HG03432 (cell line): ENCODE data around the gene HSPB3.
A peak's percentile ranks its signal among the peaks of the same experiment; 100 is the strongest.
"Not testable (repeated sequence)": the region's sequence is repeated elsewhere in the genome, so short reads cannot be mapped to it uniquely, and the experiment has no call there.

ENCODE experiments used
- ATAC-seq: cut with Tn5 transposase; IDR thresholded peaks from one replicate; pipeline ENCODE4 v1.9.1; 2021; ENCODE audit warnings: mild to moderate bottlenecking, moderate library complexity; ENCODE audit not compliant: unreplicated experiment

Gene HSPB3, protein sequence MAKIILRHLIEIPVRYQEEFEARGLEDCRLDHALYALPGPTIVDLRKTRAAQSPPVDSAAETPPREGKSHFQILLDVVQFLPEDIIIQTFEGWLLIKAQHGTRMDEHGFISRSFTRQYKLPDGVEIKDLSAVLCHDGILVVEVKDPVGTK

DNA sequence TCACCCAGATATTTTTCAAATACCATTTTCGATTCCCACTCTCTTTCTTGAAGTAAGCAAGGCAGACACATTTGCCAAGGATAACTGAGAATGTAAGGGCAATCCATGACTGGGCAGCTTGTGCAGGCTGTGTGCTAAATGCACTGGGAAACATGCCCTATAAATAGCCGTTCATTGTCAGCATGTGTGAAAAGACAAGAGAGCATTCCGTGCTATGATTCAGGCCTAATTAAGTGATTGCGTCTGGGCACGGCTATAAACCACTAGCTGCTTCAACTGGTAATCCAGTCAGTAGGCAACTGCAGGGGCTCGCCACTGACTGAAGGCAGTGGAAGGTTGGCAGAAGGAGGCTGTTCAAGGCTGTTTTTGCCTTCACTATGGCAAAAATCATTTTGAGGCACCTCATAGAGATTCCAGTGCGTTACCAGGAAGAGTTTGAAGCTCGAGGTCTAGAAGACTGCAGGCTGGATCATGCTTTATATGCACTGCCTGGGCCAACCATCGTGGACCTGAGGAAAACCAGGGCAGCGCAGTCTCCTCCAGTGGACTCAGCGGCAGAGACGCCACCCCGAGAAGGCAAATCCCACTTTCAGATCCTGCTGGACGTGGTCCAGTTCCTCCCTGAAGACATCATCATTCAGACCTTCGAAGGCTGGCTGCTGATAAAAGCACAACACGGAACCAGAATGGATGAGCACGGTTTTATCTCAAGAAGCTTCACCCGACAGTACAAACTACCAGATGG, at the start of gene HSPB3:
HSPB3 (plus strand) TSS at position 287 of the 745 bp plus-strand sequence; CDS start at position 378, 91 bp downstream.
- ATAC-seq = no peak

DNA sequence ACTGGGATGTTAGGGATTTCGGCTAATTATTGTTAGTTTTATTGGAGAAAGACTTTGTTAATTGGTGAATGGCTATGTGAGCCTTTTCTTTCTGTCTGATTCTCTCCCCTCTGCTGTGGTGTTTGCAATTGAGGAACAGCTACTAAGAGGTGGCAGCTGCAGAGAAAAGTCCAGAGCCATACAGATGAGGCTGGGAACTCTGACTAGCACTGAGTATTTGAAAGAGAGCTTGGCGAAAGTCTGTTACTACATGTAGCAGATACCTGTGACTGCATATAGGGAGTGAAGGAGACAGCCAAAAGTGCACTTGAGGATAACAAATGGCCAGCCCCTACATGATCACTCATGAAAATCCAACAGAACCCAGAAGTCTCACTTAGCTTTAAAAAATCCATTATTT, 44.3 kb upstream of the HSPB3 start:
- ATAC-seq = no peak

DNA sequence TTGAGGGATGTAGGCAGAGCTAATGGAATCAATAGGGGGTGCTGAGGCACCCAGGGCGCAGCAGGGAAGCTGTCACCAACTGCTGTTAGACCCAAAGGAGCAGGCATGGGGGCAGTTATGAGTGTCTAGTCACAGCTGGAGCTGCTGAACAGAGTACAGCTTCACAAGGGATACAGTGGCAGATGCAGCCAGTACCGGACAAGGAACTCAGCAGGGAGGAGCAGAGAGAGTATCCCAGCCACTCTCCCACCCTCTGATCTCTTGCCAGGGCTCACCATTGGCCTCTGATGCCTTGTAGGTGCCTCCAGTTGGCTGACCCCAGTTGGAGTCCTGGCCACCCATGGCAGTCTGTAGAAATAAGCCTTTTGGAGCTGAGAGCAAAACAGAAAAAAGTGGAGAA, 42.6 kb upstream of the HSPB3 start:
- ATAC-seq = no peak

DNA sequence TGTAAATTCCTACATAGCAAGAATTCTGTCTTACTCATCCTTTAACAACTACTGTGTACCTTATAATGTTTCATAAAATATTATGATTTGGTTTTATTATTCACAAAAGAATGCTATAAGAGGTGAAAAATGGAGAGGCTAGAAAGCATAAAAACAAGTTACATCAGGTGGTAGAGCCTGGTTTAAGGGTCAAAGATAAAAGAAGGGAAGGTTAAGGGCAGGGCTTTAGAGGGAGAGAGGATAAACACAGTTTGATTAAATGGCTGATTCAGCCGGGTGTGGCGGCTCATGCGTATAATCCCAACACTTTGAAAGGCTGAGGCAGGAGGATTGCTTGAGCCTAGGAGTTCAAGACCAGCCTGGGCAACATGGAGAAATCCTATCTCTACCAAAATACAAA, 40.4 kb upstream of the HSPB3 start:
- no peak for ATAC-seq

DNA sequence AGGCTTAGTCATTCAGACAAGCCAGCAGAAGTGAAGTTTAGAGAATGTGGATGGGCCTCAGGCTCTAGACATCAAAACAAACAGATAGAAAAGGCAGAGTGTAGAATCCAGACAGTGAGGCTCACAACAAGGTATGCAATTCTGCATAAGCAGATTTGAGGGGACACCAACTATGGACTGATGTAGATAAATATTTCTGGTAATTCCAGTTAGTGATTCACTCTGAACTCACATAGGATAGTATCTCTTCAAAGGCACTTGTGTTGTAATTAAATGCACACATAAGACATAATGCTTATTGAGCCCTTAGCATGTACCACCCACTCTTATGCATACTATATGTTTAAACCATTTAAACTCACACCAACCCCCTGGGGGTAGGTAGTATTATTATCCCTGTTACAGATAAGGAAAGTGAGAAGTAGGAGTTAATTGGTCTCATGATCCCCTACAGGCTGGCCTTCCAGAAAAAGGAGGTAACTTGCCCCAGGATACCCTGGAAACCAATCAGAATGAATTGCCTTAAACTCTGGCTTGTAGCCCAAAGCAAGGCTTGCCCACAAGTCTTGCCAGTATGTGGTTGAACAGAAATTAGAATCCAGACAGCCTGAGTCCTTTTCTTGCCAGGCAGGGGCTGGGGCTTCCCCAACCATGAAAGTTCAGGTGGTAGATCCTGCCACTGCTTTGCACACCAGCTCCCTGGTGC, 39.5 kb upstream of the HSPB3 start:
- ATAC-seq = no peak

DNA sequence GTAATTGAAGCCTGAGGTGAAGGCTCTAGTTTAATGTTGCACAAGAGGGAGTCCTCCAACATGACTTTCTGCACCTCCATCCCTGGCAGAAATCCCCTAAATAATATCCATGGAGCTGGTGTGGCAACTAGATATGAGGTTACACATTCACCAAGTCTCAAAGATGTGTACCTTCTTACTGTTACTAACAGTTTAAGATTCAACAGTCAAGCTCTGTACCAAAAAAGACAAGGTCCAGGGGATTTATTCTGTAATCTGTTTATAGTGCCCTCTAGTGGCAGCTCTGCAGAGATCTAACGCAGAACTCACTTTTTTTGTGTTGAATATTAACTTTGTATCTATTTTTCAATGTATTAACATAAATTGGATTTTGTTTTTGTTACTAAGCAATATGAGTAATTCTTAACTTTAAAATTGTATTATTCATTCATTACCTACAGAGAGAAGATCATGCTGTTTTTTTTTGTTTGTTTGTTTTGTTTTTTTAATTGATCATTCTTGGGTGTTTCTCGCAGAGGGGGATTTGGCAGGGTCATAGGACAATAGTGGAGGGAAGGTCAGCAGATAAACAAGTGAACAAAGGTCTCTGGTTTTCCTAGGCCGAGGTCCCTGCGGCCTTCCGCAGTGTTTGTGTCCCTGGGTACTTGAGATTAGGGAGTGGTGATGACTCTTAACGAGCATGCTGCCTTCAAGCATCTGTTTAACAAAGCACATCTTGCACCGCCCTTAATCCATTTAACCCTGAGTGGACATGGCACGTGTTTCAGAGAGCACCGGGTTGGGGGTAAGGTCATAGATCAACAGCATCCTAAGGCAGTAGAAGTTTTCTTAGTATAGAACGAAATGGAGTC, 35.7 kb upstream of the HSPB3 start:
- ATAC-seq = peak; percentile 70

DNA sequence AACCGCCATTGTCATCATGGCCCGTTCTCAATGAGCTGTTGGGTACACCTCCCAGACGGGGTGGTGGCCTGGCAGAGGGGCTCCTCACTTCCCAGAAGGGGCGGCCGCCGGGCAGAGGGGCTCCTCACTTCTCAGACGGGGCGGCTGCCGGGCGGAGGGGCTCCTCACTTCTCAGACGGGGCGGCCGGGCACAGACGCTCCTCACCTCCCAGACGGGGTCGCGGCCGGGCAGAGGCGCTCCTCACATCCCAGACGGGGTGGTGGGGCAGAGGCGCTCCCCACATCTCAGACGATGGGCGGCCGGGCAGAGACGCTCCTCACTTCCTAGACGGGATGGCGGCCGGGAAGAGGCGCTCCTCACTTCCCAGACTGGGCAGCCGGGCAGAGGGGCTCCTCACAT, 35.0 kb upstream of the HSPB3 start:
- ATAC-seq = not testable (repeated sequence)

DNA sequence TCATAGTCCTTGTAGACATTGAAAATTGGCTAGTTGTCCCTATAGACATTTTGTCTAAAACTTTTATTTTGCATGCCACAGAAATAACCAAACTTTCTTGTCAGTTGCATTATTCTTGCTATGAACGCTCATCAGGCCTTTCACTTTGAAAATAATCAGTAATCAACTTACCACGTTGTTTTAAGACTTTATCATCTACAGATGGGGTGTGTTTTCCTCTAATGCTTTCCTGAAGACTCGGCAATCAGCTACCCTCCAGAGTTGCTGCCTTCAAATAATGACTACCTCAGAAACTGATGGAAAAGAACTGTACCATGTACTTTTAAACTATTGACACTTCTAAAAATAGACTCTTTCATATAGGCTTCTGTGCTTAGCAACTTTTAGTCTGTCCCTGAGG, 33.5 kb upstream of the HSPB3 start:
- no peak for ATAC-seq

DNA sequence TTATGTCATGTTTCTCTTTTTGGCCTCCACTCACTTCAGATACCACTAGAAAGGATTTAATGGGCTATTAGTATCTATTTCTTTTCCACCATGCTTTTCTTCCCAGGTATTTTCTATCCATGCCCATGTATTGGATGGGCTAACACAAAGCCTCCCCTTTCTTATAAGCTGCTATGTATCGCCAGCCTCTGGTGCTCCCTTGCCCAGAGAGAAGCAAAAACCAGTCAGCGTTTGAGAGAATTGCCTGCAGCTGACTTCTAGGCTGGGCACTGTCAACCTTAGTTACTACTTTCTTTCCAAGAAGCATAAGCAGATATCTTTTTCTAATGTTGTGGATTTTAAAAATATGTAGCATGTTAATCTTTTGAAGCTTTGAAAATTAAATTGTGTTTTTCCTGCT, 30.2 kb upstream of the HSPB3 start:
- no peak for ATAC-seq

DNA sequence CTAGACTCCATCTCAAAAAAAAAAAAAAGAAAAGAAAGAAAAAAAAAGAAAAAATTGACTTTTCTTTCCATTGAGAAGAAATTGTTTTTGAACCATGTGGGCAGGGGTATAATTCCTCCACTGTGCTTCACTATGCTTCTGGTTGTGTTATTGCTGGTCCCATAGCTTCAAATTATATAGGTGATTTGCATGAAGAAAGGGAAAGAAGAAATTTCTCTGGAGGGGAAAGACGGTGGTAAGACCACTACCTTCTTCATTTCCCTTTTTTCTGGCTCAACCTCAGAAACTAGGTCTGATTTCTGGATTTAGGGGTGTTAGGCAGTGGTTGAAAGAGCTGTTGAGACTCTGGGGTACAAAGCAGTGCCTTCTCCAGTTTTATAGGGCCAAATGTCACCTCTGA, 29.3 kb upstream of the HSPB3 start:
- no peak for ATAC-seq

DNA sequence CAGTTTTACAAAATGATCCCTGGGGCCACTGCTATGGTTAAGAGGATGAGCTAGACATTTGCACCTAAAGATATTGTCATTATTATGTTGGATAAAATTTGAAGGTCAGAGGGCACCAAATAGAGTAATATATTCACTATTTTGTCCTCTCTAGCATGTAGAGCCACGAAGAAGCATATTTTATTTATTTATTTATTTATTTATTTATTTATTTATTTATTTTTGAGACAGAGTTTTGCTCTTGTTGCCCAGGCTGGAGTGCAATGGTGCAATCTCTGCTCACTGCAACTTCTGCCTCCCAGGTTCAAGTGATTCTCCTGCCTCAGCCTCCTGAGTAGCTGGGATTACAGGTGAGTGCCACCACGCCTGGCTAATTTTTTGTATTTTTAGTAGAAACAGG, 20.8 kb upstream of the HSPB3 start:
- not testable (repeated sequence) for ATAC-seq

DNA sequence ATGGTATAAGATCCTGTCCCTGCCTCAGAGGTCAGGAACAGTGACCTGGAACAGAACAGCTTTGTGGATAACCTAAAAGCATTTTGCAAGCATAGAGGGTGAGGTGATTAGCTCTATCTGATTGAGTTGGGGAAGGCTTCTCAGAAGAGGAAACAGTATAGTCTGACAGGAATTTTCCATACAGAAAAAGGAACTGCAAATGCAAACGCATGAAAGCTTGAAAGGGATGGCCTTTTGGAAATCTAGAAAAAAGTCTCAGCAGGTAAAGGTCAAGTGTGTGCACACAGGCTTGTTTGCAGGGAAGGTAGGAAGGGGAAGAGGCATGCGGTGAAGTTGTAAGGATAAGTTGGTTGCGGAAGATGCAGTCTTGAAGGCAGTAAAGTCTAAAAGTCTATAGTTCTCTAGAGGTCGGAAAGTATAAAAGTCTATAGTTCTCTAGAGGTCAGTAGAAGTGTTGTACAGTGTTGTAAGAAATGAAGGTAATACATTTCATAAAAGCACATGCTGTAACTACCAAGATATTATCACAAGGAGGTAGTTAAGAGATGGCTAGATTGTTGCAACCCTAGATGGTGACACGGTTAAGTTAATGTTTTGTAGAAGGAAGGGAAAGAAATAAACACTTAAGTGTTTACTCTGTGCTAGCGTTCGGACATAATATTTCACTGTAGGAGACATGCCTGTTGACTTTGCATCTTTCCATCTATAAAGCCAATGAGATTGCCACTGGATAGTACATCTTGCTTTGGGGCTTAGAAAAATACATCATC, 16.7 kb upstream of the HSPB3 start:
- no peak for ATAC-seq

DNA sequence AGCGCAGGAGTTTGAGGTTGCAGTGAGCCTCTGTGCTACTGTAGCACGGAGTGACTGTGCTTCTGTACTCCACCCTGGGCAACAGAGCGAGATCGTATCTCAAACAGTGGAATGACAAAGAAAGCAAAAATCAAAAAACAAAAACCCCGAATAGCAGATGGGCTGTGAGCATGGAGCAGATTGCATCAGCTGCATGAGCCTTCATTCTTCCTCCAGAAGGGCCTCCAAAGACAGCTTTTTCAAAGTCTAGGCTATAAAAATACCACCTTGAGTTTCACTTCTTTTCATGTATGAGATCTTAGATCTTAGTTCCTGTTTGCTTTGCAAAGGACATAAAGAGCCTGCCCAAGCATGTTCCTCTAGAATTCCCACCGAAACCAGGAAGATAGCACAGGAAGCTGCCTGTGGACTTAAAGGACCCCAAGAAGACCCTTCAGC, 15.0 kb upstream of the HSPB3 start:
- peak; percentile 94 for ATAC-seq

DNA sequence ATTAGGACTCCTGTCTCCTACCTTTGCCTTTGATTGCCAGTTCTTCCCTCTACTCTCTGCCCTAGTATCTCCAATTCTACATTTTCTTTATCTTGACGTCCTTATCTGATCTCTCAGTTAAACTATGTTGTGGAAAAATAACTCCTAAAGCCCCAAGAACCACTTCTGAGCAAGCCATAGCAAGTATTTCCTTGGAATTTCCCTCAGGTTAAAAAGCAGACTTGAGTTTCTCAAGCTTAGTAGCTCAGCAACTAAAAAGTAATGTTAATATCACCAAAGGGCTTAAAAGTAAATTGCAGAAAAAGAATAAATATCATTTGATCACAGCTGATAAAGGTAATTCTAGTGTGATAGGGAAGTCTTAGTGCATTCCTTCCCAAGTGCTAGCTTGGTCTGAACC, 13.2 kb upstream of the HSPB3 start:
- ATAC-seq = no peak

DNA sequence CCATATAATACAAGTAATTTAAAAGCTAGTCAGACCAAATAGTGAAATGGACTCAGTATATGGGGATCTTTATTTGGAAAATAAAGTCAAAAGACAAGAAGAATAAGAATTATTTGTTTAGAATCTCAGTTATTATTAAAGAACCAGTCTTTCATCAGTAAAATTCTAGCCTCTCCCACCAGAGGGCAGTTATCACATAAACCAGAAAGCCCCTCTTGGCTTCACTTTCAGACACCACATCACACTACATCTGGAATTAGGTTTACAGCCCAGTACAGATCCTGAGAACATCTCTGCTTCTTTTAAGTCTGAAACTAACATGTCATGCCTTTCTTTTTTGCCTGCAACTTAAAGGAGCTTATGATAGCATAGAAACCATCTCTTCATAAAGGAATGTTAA, 12.2 kb upstream of the HSPB3 start:
- peak; percentile 48 for ATAC-seq

DNA sequence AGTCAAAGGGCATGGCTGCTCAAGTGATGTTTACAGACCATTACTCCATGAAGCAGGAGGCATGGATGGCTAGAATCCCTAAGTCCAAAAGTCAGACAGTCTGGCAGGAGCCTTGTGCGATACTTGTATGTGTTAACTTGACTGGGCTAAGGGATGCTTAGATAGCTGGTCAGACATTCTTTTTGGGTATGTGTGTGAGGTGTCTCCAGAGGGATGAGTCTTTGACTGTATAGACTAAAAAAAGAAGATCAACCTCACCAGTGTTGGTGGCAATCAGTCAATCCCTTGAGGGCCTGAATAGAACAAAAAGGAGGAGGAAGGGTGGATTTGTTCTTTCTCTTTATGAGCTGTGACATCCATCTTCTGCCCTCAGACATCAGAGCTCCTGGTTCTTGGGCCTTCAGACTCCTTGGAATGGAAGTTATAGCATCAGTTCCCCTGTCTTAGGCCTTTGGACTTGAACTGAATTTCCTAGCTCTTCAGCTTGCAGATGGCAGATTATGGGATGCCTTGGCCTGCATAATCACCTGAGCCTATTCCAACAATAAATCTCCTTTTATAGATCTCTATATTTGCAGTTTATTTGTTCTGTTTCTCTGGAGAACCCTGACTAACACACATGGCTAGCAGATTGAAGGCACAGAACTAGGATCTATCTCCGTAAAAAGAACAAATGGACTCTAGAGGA, 9.7 kb upstream of the HSPB3 start:
- ATAC-seq = no peak

DNA sequence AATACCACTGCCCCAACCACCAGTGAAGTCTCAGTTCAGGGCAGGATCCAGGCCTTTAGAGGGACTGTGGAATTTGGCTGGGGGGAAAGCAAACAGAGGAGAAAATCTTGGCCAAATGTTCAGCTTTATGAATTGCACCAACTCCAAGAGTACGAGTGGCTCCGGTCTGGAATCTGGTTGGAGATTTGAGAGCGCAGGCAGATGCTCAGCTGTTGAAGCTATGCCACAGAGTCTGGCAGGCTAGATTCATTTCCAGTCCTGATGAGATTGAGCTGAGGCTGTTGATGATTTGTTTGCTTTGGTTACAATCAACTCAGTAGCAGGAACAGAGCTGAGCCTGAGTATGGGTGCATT, 9.1 kb upstream of the HSPB3 start:
- no peak for ATAC-seq

DNA sequence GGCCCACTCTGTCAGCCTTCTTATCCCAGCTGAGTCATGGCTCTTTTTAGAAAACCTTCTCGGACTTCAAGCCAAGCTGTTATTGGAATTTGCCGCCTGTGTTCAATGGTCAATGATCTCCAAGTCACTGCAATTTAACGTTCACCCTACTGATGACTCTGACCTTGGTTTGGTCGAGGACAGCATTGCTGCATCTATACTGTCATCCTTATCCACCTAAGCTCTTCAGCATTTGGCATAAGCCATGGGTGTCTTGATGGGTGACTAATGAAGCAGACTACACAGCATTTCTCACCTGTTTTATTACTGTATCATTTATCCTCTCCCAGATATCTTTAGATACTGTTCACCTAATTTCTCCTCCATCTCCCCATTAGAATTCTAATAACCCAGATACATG, 5.6 kb upstream of the HSPB3 start:
- ATAC-seq = no peak

DNA sequence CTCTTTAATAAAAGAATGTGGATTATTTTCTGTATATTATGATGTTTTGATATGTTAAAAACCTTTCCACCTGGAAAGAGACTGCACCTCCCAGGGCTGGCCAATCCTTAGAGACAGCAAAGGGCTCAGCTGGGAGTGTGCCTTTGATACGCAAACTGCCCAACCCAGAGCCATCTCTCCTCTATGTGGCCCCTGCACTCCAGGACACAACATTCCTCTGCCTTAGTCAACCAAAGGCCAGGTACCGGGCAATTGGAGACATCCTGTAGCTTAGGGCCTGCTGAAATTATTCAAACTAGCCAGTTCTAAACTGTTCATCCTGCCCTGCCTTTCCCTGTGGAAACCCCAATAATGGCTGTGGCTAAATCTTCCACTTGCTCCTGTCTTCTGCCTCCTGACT, 5.0 kb upstream of the HSPB3 start:
- no peak for ATAC-seq

DNA sequence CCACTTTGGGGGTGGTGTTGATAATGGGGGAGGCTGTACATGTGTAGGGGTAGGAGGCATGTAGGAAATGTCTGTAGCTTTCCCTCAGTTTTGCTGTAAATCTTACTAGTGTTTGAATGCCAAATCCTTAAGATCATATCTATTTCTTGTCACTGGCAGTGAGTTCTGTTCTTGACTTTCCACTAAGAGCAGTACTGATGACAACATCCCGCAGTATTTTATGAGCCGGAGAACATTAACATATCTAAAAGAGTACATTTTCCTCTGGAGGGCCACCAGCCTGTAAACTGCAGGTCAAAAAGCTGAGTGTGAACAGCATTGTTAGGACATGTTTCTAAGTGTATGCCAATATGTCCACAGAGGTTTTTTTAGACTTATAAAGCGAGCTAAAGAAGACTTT, 2.5 kb upstream of the HSPB3 start:
- ATAC-seq = no peak
